DMS 273 treated with DMSO at 0.1 percent for 48 hours (cell line): ENCODE data around the gene ANKIB1.
"Not testable (repeated sequence)": the region's sequence is repeated elsewhere in the genome, so short reads cannot be mapped to it uniquely, and the experiment has no call there.

ENCODE experiments used
- DNase-seq: peaks from one replicate; lab custom pipeline; 2025; lab: John Stamatoyannopoulos, UW

The ANKIB1 gene

GRCh38 chr7:92332782-92333181 is 87.0 kb downstream of the ANKIB1 start:
- no peak for DNase-seq

- no peak for DNase-seq
Observed at GRCh38 chr7:92333866-92334265, 88.1 kb downstream of the ANKIB1 start.

GRCh38 chr7:92335574-92335973 is 89.8 kb downstream of the ANKIB1 start:
- DNase-seq: no peak

GRCh38 chr7:92336662-92337340 is 91.0 kb downstream of the ANKIB1 start:
- no peak for DNase-seq

- no peak for DNase-seq
Observed at GRCh38 chr7:92340016-92340415, 94.2 kb downstream of the ANKIB1 start.

GRCh38 chr7:92343714-92344113 is 97.9 kb downstream of the ANKIB1 start:
- no peak for DNase-seq

GRCh38 chr7:92352009-92352408 is 106.2 kb downstream of the ANKIB1 start:
- no peak for DNase-seq

GRCh38 chr7:92354214-92354613 is 108.4 kb downstream of the ANKIB1 start:
- no peak for DNase-seq

GRCh38 chr7:92356406-92356805 is 110.6 kb downstream of the ANKIB1 start:
- no peak for DNase-seq

- DNase-seq: no peak
Observed at GRCh38 chr7:92357260-92357659, 111.5 kb downstream of the ANKIB1 start.

- DNase-seq: not testable (repeated sequence)
Observed at GRCh38 chr7:92359179-92359578, 113.4 kb downstream of the ANKIB1 start.

GRCh38 chr7:92359801-92360200 is 114.0 kb downstream of the ANKIB1 start:
- DNase-seq: no peak

- no peak for DNase-seq
Observed at GRCh38 chr7:92360387-92360786, 114.6 kb downstream of the ANKIB1 start.

- DNase-seq: no peak
Observed at GRCh38 chr7:92362131-92362530, 116.4 kb downstream of the ANKIB1 start.

- no peak for DNase-seq
Observed at GRCh38 chr7:92366730-92367129, 121.0 kb downstream of the ANKIB1 start.

GRCh38 chr7:92368741-92369140 is 123.0 kb downstream of the ANKIB1 start:
- no peak for DNase-seq

GRCh38 chr7:92375013-92375412 is 129.2 kb downstream of the ANKIB1 start:
- no peak for DNase-seq

- DNase-seq: no peak
Observed at GRCh38 chr7:92391071-92391470, 145.3 kb downstream of the ANKIB1 start.

GRCh38 chr7:92397542-92397941 is 151.8 kb downstream of the ANKIB1 start:
- no peak for DNase-seq

- DNase-seq: no peak
Observed at GRCh38 chr7:92400013-92400412, 154.2 kb downstream of the ANKIB1 start.

GRCh38 chr7:92402920-92403759 is 157.4 kb downstream of the ANKIB1 start:
- DNase-seq: no peak

GRCh38 chr7:92403760-92404074 is 157.9 kb downstream of the ANKIB1 start:
- DNase-seq: no peak

- DNase-seq: no peak
Observed at GRCh38 chr7:92404170-92404614, 158.4 kb downstream of the ANKIB1 start.

- no peak for DNase-seq
Observed at GRCh38 chr7:92409357-92409756, 163.6 kb downstream of the ANKIB1 start.
